Measurements from ENCODE around the gene PALLD. TPM values are rescaled to one million over a fixed set of nuclear protein-coding genes. Genes with fewer than 3 reads are reported as not detected.
A peak's percentile ranks its signal among the peaks of the same experiment; 100 is the strongest.

The PALLD gene
- total and polyA plus RNA-seq, 9 donors = 86.1 to 155 (median 146) TPM

DNA sequence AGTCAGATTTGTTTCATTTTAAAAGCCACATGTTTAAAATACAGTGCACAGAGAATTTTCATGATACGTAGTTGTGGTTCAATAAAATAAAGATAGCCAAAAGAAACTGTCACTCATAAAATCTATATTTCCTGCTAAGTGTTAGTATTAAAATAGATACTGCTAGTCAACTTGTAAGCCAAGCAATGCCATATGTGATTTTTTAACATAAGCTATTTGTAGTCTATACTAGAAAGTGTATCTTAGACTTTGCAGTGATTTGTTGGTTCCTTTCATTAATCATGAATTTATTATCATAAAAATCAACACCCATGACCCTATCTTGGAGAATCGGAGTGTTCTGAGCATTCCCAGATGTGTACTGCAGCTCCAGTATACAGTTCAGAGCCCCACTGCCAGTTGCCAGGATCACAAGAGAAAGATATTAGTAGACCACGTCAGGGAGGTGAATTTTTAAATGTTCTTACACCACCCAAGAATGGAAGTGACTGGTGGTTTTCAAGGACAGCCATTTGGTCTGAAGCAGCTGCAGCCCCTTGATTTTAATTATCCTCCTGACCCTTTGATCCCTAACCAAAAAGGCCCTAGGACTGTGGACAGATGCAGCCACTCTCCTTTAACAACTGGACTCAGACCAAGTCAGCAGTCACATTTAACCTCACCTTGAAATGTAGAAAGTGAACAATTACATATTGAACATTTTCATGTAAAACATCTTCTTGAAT is 163.1 kb downstream of the PALLD start:
- peaks cover 4% of the 10 kb centered on the region for H3K4me1 ChIP-seq (ENCODE audit: control insufficient read depth, insufficient read depth, low read length)
- H3K9me3 ChIP-seq (replicated peaks; ENCODE audit: control insufficient read depth, low read depth, low read length) = no peaks in the 10 kb centered on the region
- WGBS (ENCODE audit: insufficient coverage) = 20% methylated on average over 1 of the region's 3 CpGs
- H3K36me3 ChIP-seq (ENCODE audit: control insufficient read depth, insufficient read depth, low read length) = no peaks in the 10 kb centered on the region
- no peak for DNase-seq
- no peaks in the 10 kb centered on the region for H3K27me3 ChIP-seq (ENCODE audit: control insufficient read depth, insufficient read depth, low read length)
- H3K27ac ChIP-seq (ENCODE audit: low read length) = no peak overlapping the region
- no peak overlapping the region for H3K4me3 ChIP-seq (ENCODE audit: low read length)

DNA sequence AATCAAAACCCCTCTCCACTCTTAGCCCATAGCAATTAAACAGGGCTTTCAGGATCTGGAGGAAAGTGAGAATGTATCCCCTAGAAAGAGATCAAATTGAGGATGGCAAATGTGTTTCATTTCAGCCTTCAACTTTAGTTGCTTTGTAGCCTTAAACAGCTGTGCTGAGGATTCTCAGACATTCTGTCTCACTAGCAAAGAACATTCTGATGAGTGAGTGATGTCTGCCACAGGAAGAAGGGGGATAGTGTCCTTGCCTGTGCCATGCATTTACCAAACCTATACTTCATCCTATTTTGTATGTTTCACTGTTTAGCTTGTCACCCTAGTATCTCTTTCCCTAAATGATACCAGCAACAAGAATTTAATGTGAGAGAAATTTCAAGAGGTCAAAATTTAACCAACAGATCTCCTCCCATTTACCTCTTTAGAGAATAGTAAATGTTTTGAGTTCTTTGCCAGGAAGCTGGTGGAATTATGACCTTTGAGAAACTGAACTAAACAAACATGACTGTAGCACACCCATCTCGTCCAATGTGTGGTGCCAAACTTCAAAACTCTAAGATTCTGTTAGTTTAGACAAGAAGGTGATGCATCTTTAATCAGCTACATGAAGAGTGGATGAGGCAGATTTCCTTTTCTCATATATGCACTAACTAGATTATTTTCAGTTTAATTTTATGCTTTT is 165.6 kb downstream of the PALLD start:
- Histone ChIP-seq H3K36me3 (ENCODE audit: control insufficient read depth, insufficient read depth, low read length) (no peaks in the 10 kb centered on the region), H3K4me3 (ENCODE audit: low read length) (no peak overlapping the region), H3K9me3 (replicated peaks; ENCODE audit: control insufficient read depth, low read depth, low read length) (no peaks in the 10 kb centered on the region), H3K4me1 (ENCODE audit: control insufficient read depth, insufficient read depth, low read length) (peaks cover 6% of the 10 kb centered on the region), H3K27ac (ENCODE audit: low read length) (no peak overlapping the region), H3K27me3 (ENCODE audit: control insufficient read depth, insufficient read depth, low read length) (no peaks in the 10 kb centered on the region)
- no peak for DNase-seq
- no CpG with 5 or more reads among the region's 1 CpG for WGBS (ENCODE audit: insufficient coverage)

DNA sequence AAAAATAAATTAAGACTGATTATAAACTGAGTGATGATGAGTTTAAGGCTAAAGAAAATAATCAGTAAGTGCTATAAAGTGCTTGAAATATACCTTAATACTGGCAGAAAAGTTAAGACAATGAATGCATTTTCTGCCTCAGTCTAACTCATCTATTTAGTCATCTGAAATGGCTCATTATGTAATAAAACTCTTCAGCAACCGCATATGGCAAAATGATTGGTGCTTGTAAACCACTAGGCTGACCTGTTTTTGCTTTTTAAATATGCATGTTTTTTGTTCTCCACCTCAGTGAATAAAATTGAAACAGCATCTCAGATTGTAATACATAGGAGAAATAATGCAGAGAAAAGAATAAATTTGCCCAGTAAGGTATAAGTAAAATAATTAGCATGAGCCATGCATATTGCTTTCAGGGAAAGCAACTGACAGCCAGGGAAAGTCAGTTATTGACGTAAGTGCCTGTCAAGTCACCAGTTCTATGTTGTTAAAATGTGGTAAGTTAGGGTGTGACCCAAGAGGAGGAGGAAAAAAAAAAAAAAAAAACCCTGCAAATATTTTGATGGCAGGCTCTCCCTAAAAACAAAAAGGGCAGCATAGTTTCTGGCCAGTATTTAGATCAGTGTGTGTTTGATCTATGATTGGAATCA is 167.5 kb downstream of the PALLD start:
- whole genome bisulfite sequencing (ENCODE audit: insufficient coverage) = 88% methylated on average over 1 of the region's 2 CpGs
- H3K4me3 ChIP-seq (ENCODE audit: low read length) = no peak overlapping the region
- H3K4me1 ChIP-seq (ENCODE audit: control insufficient read depth, insufficient read depth, low read length) = peaks cover 6% of the 10 kb centered on the region
- no peak overlapping the region for H3K27ac ChIP-seq (ENCODE audit: low read length)
- no peak for DNase-seq
- H3K27me3 ChIP-seq (ENCODE audit: control insufficient read depth, insufficient read depth, low read length) = no peaks in the 10 kb centered on the region
- no peaks in the 10 kb centered on the region for H3K9me3 ChIP-seq (replicated peaks; ENCODE audit: control insufficient read depth, low read depth, low read length)
- no peaks in the 10 kb centered on the region for H3K36me3 ChIP-seq (ENCODE audit: control insufficient read depth, insufficient read depth, low read length)

DNA sequence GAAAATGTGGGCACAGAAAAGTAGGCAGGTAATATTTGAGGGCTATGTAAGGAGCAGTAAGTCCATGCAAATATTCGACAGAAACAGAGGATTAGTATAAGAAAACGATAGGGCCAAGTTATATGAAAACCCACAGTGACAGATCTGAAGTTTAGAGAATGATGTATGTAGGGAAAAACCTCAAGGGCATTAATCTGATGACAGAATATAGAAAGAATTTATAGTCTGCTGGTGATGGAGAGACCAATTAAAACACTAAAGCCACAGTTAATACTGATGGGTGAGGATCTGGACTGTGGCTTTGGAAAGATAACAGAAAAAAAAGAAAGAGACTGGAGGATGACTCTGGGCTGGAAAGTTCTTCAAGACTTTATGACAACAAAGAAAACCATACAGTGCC is 169.7 kb downstream of the PALLD start:
- no peak for DNase-seq
- no peaks in the 10 kb centered on the region for H3K36me3 ChIP-seq (ENCODE audit: control insufficient read depth, insufficient read depth, low read length)
- peaks cover 2% of the 10 kb centered on the region for H3K4me1 ChIP-seq (ENCODE audit: control insufficient read depth, insufficient read depth, low read length)
- 9% methylated on average over 2 of the region's 2 CpGs for WGBS (ENCODE audit: insufficient coverage)
- no peaks in the 10 kb centered on the region for H3K27me3 ChIP-seq (ENCODE audit: control insufficient read depth, insufficient read depth, low read length)
- no peaks in the 10 kb centered on the region for H3K9me3 ChIP-seq (replicated peaks; ENCODE audit: control insufficient read depth, low read depth, low read length)
- no peak overlapping the region for H3K27ac ChIP-seq (ENCODE audit: low read length)
- H3K4me3 ChIP-seq (ENCODE audit: low read length) = no peak overlapping the region

DNA sequence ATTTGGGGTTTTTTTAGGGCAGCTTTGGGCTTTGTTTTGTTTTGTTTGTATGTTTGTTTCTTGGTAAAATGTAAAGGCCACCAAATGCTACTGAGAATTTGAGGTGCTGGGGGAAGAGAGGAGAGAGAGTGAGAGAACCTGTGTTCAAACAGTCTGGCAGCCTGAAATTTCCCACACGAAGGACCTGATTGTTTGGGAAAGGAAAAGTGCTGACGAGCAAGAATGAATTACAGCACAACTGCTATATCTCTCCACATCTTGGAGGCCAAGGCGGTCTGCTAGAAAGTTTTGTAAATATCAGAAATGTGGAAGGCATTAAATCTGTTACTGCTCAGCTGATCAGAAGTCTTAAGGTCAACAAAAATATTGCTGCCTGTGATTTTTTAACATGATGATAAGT is 170.5 kb downstream of the PALLD start:
- H3K4me3 ChIP-seq (ENCODE audit: low read length) = no peak overlapping the region
- H3K36me3 ChIP-seq (ENCODE audit: control insufficient read depth, insufficient read depth, low read length) = no peaks in the 10 kb centered on the region
- no peaks in the 10 kb centered on the region for H3K27me3 ChIP-seq (ENCODE audit: control insufficient read depth, insufficient read depth, low read length)
- no CpG with 5 or more reads among the region's 3 CpGs for WGBS (ENCODE audit: insufficient coverage)
- peaks cover 2% of the 10 kb centered on the region for H3K4me1 ChIP-seq (ENCODE audit: control insufficient read depth, insufficient read depth, low read length)
- H3K9me3 ChIP-seq (replicated peaks; ENCODE audit: control insufficient read depth, low read depth, low read length) = no peaks in the 10 kb centered on the region
- DNase-seq = peak; percentile 84
- peak overlapping the region; percentile 52 for H3K27ac ChIP-seq (ENCODE audit: low read length)

DNA sequence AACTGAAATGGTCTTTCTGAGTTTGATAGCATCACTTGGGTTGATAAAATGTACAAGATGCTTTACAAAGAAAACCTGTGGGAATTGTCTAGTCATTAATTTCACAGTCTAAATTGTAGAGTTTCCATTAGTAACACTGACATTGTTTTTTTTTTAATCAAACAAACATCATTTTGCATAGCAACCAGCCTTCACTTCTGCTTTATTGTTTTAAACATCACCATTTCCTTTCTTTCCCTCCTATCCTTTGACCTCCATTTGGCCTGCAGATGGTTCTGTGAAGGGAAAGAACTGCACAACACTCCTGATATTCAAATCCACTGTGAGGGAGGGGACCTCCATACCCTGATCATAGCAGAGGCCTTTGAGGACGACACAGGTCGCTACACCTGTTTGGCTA is 171.1 kb downstream of the PALLD start:
- Histone ChIP-seq H3K27ac (ENCODE audit: low read length) (peak overlapping the region; percentile 39), H3K4me3 (ENCODE audit: low read length) (no peak overlapping the region), H3K36me3 (ENCODE audit: control insufficient read depth, insufficient read depth, low read length) (peaks cover 2% of the 10 kb centered on the region), H3K4me1 (ENCODE audit: control insufficient read depth, insufficient read depth, low read length) (peaks cover 2% of the 10 kb centered on the region), H3K27me3 (ENCODE audit: control insufficient read depth, insufficient read depth, low read length) (no peaks in the 10 kb centered on the region), H3K9me3 (replicated peaks; ENCODE audit: control insufficient read depth, low read depth, low read length) (no peaks in the 10 kb centered on the region)
- DNase-seq = peak; percentile 61
- 82% methylated on average over 2 of the region's 2 CpGs for WGBS (ENCODE audit: insufficient coverage)

DNA sequence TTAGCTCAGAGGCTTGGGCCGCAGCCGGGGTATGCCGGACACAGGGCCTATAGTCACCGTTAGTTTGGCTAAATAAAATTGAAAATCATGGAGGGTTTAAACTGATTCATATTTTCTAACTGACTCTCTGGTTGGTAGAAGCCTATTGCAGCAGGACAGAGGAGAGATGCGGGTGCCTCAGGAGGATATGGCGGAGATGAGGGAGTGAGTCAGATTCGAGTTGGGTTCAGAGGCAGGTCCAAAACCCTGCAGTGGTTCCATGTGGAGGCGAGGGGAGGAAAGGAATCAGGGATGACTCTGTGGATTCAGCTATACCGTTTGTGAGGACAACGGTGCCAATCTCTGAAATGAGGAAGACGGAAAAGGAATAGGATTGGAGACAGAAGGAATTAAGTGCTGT is 176.6 kb downstream of the PALLD start:
- Histone ChIP-seq H3K4me1 (ENCODE audit: control insufficient read depth, insufficient read depth, low read length) (no peaks in the 10 kb centered on the region), H3K36me3 (ENCODE audit: control insufficient read depth, insufficient read depth, low read length) (peaks cover 12% of the 10 kb centered on the region), H3K4me3 (ENCODE audit: low read length) (no peak overlapping the region), H3K27me3 (ENCODE audit: control insufficient read depth, insufficient read depth, low read length) (peaks cover 2% of the 10 kb centered on the region), H3K27ac (ENCODE audit: low read length) (no peak overlapping the region), H3K9me3 (replicated peaks; ENCODE audit: control insufficient read depth, low read depth, low read length) (no peaks in the 10 kb centered on the region)
- no peak for DNase-seq
- WGBS (ENCODE audit: insufficient coverage) = 81% methylated on average over 11 of the region's 11 CpGs

DNA sequence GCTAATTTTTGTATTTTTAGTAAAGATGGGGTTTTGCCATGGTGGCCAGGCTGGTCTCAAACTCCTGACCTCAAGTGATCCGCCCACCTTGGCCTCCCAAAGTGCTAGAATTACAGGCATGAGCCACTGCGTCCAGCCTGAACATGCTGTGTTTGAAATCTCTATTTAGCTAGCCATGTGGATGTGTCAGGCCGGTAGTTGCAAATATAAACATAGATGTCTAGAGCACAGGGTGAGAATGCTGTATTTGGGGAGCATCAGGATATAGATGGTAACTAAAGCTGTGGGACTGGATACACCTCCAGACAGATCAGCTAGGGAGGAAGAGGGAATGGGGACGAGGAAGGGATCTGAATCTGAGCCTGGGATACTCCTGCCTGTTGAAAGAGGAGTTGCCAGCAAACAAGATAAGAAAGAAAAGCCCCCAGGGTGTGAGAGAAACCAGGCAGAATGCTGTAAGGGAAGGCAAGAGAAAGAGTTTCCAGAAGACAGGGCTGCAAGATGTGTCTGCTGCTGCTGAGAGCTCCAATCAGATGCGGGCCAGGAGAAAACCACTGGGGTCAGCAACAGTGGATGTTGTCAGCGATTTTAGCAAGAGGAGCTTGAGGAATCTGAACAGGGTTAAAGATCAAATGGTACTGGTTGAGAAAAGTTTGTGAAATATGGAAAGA is 177.4 kb downstream of the PALLD start:
- Histone ChIP-seq H3K9me3 (replicated peaks; ENCODE audit: control insufficient read depth, low read depth, low read length) (no peaks in the 10 kb centered on the region), H3K27me3 (ENCODE audit: control insufficient read depth, insufficient read depth, low read length) (peaks cover 2% of the 10 kb centered on the region), H3K4me3 (ENCODE audit: low read length) (no peak overlapping the region), H3K4me1 (ENCODE audit: control insufficient read depth, insufficient read depth, low read length) (no peaks in the 10 kb centered on the region), H3K27ac (ENCODE audit: low read length) (no peak overlapping the region), H3K36me3 (ENCODE audit: control insufficient read depth, insufficient read depth, low read length) (peaks cover 12% of the 10 kb centered on the region)
- 63% methylated on average over 5 of the region's 6 CpGs for WGBS (ENCODE audit: insufficient coverage)
- no peak for DNase-seq

DNA sequence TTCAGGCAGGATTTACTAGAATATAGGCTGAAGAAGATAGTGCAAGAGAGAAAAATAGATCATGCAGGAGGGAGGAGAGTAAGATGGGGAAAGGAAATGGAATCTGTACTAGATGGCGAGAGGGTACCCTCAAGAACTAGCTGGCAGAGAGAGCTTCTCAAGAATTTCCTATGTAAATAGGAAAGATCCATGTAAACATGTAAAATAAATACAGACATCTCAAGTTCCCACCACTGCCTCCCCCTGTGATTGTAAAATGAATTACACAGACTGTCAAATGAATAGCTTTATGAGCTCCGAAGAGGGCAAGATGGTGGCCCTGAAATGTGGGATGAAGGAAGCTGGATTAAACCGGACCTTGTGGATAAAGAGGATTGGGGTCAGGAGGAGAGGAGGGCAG is 178.0 kb downstream of the PALLD start:
- 69% methylated on average over 2 of the region's 3 CpGs for WGBS (ENCODE audit: insufficient coverage)
- H3K4me3 ChIP-seq (ENCODE audit: low read length) = no peak overlapping the region
- peaks cover 2% of the 10 kb centered on the region for H3K27me3 ChIP-seq (ENCODE audit: control insufficient read depth, insufficient read depth, low read length)
- no peak for DNase-seq
- peaks cover 12% of the 10 kb centered on the region for H3K36me3 ChIP-seq (ENCODE audit: control insufficient read depth, insufficient read depth, low read length)
- H3K27ac ChIP-seq (ENCODE audit: low read length) = no peak overlapping the region
- H3K4me1 ChIP-seq (ENCODE audit: control insufficient read depth, insufficient read depth, low read length) = no peaks in the 10 kb centered on the region
- H3K9me3 ChIP-seq (replicated peaks; ENCODE audit: control insufficient read depth, low read depth, low read length) = no peaks in the 10 kb centered on the region

DNA sequence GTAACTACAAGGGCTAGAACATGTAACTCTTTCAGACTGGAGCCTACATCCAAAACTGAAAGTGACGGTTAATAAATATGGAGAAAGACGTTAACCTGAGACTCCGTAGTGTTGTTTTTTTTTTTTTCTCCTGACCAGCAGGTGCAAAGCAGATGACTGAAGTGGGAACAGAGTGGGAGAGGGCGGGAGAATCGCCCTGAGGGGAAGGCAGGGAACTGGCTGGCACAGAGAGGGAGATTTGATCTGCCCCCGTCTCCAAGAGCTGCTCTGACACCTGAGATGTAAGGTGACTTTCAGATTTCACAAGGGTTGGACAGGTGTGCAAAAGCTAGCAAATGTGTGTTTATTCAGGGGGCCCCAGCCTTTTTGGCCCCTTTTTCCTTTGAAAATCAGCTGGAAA is 180.2 kb downstream of the PALLD start:
- Histone ChIP-seq H3K36me3 (ENCODE audit: control insufficient read depth, insufficient read depth, low read length) (peaks cover 12% of the 10 kb centered on the region), H3K27ac (ENCODE audit: low read length) (no peak overlapping the region), H3K4me3 (ENCODE audit: low read length) (no peak overlapping the region), H3K9me3 (replicated peaks; ENCODE audit: control insufficient read depth, low read depth, low read length) (no peaks in the 10 kb centered on the region), H3K27me3 (ENCODE audit: control insufficient read depth, insufficient read depth, low read length) (peaks cover 2% of the 10 kb centered on the region), H3K4me1 (ENCODE audit: control insufficient read depth, insufficient read depth, low read length) (no peaks in the 10 kb centered on the region)
- DNase-seq = no peak
- 66% methylated on average over 5 of the region's 6 CpGs for WGBS (ENCODE audit: insufficient coverage)
